Brain pericyte (primary cell): ENCODE measurements around the gene DNAJC5.

Experiments used
- DNase-seq: peaks from one replicate; pipeline ENCODE4 v3.0.0-alpha.2; 2012; ENCODE audit warnings: low read depth, low spot score

Gene DNAJC5

DNA sequence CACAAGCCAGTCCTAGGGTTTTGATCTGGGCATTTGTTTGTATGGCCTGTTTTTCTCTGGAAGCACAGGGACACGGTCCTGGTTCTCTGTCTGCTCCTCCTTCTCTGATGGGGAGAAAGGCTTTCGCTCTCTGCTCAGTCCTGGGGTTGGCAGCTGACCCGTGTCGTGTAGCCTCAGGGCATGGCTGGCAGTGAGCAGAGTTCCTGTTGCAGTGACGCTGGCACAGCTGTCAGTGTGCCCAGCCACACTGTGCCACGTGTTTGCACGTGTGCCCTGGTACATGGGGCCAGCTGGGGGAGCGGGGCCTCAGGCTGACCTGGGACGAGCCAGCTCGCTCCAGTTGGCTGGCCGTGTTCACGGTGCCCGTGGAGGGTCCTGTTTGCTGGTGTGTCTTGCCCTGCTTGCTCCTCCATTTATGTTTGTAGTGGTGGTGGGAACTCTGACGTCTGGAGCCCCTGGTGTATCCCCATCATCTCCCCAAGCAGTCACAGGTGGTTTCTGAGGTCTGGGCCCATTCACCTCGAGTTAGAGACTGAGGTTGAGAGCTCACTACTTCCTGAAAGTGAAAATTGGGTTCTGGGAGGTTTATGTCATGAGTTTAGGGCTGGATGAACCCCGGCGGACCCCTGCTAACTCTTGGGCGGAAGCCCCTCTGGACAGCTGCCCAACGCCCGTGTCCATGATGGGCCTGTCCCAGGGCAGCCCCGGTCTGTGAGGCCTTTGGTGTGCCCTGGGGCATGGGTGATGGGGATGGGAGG lies 10.2 kb upstream of the DNAJC5 start:
- DNase-seq: no peak

DNA sequence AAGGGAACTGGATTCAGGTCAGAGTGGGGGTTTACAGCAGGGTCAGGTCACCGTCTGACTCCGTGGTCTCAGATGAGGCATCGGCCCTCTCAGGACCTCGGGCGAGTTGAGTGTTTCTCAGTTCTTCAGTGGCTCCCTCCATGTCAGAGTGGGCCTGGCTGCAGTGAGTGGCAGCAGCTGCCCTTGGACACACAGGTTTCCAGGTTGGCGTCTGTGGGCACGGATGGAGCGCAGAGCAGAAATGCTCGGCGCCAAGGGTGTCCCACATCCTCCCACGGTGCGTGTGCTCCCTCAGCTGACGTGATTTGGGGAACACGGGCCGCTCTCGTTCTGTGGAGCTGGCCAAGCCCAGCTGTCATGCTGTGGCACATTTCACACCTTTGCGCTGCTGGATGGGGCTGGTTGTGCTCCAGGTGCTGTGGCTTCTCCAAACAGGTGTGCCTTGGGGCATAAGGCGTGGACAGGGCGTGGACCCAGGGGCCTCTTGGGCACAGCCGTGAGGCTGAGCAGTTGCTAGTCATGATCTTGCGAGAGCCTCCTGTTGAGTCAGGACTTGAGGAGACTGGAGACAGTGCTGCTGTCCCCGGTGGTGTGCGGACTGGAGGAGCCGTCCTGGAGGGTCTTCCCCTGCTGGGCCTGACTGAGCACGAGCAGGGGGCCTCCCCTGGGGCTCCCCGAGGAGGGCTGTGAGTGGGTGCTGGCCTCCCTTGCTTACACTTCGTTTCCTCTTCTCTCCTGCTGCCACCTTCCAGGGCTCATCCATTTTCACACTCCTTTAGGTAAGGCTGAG lies 9.5 kb upstream of the DNAJC5 start:
- no peak for DNase-seq

DNA sequence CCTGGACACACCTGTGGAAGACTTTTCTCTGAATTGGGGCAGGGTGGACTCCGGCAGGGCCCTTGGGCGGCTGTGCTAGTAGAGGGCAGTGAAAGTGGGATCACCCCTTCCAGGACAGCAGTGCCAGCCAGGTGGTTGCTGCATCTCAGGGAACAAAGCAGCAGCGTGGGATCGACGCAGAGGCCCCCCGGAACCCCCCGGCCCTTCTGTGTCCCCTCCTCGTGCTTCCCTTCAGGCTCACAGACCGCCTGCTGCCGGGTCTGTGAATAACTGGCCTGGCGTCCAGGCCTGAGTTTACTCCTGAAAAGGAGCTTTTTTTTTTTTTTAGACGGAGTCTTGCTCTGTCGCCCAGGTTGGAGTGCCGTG lies 8.9 kb upstream of the DNAJC5 start:
- no peak for DNase-seq

DNA sequence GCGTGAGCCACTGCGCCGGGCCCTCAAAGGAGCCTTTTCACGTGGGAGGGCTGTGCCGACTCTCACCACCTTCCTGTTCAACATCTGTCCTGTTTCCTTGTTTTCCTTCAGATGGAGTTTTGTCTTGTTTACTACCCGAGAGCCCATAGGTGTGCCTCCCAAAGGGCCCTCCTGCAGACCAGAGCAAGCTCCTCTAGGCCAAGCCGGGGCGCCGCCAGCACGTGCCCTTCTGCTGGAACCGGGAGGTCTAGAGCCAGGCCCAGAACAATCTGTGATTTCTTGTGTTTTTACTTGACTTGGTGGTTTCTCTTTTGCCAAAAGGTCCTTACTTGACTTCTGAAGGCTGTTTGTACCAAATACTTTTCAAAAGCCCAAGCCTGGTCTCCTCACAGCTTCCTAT lies 8.0 kb upstream of the DNAJC5 start:
- DNase-seq: no peak

DNA sequence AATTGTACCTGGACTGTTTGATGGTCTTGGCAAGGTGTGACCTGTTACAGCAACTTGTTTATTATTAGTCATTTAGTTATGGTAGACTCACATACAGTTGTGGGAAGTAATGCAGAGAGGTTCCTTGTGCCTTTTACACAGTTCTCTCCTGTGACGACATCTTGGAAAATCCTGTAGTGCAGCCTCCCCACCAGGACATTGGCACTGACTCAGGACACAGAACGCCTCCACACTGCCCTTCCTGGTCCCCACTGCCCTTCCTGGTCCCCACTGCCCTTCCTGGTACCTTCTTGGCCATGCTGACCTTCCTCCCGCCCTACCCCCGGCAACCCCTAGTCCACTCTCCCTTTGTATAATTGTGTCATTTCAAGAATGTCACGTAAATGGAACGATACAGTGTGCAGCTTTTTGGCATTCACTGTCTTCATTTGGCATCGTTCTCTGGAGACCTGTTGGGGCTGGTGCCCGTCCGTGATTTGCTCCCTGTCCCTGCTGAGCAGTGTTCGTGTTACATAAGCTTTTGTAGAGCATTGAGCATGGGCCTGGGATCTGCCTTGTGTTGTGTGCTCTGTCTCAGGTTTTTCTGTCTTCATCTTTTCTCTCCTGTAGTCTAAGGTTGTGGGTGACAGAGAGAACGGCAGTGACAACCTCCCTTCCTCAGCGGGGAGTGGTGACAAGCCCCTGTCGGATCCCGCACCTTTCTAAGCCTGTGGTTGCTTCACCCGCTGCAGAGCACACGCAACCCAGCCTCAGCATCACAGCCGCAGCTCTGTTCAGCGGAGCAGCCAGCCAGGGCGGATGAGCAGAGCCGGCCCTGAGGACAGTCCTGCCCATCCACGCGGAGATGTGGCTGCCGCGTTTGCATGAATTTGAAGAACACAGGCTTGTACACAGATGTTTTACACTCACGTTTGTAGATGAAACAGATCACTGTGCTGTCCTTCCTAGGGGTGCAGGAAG lies 5.4 kb upstream of the DNAJC5 start:
- DNase-seq: no peak

DNA sequence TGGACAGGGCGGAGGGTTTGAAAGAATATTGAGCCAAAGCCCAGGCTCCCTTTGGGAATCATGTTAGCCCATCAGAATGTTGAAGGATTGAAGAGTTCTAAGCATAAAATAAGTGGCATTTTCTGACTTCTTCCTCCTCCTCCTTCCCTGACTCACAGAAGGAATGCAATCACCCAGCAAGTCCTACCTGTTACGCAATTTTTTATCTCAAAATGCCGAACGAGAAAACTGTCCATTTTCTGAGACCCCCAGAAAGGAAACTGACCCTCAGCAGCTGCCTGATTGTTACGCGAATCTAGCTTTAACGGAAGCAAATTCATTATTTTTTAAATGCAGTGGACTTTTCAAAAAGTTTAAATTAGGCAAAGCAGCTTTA lies 4.7 kb upstream of the DNAJC5 start:
- no peak for DNase-seq

DNA sequence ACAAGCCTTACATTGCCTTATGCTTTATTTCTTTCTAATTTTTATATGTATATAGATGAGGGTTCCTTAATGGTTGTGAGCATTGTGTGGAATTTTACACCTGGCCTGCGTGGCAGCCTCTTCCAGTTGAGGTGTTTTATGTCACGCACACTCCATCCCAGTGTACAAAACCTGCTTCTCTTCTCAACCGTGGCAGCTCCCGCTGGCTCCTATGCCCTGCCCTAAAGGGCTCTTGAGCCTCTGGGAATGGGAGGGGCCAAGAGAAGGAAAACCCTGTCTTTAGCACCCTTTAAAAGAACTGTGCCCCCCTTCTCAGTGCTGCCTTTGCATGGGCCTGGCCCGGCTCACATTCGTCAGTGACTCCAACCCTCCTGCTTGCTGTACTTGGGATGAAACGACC lies 4.3 kb upstream of the DNAJC5 start:
- no peak for DNase-seq

DNA sequence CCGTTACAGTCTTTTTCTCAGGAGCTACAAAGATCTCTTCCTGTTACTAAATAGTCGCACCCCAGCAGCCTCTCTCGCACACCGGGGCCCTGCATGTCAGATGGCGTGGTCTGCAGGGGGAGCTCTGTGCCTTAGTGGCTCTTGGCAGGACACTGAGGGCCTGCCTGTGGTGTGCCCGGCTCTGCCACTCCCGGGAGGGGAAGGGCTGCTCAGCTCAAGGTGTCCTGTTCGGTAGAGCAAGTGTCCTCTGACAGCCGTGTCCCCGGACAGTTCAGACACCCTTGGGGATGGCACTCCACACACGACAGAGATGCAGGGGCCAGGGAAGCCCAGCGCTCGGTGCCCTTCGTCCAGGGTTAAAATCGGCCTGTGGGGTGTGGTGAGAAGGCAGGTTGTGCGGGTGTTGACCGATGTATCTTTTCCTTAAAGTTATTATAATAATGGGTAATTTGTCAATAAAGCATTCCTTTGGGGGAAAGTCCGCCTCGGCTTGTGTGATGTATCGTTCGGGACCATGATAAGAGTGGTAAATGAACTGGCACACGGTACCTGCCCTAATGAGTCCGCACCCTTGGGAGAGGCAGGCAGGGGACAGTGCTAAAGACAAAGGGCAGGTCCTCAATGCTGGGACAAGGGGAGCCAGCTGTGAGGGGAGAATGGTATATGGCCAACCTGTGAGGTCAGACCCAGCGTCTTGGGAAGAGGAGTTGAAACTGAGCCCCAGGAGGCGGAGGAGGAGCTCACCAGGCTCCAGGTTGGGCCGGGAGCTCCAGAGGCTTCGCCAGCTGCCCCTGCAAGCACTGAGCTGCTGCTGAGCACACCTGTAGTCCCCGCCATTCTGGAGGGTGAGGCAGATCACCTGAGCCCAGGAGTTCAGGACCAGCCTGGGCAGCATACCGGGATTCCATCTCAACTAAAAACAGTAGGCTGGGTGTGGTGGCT lies 3.6 kb upstream of the DNAJC5 start:
- no peak for DNase-seq

DNA sequence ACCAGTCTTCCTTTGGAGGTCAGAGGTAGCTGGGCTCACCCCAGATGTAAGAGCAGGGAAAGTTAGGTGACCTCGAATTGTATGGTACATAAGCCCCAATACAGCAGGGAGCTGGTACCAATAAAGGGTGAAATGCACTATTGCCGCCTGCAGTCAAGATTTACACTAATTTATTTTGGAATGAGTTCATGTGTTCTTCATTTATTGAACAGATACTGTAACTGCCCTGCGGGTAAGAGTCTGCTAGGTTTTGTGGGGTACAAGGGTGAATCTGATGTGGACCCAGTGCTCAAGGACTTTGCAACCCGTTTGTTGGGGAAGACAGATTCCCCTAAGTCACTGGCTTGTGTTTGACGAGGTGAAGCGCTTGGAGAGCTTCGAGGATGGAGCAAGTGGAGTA lies 2.5 kb upstream of the DNAJC5 start:
- no peak for DNase-seq

DNA sequence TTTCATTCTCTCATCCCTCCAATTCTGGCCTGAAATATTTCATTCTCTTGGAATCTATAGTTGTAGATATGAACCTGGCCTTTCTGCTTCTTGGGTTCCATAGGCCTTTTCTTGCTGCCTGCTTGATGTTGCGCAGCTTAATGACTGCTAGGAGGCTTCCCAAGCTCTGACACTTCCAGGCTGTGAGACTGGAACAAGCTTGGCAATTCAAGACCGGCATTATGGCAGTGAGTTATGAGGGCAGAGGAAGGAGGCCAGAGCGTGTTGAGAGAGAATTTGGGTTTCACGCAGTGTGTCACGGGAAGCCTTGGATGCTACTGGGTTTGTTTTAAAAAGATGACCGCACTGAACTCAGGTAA lies 948 bp upstream of the DNAJC5 start:
- DNase-seq: no peak

DNA sequence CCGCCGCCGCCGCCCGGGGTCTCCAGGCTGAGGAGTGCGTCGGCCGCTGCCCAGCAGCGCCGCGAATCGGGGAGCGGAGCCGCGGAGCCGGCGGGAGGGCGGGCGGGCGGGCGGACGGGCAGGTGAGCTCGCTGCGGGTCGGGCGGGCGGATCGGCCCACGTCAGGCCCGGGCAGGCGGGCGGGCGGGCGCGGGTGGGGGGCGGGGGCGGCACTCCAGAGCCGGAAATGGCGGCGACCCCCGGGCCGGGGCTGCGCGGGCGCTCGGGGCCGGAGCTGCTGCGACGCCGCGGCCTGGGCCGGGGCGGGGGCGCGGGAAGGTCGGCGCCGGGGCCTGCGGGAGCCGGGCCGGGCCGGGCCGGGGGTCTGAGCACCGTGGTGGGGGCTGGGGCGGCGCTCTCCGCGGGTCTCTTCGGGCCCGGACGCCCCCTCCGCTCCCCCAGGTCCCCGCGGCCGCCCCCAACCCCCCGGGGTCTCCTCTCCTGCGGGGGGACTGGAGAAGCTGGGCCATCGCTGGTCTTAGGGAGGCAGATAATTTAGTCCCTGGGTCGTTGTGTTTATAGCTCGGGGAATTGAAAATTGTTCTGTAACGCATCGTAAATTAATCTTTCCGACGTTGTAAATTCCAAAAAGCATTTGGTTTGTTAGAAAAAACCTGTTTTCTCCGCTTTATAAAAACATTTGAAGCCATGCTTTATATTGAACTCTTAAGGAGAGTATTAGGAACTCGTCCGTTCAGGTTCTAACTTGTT lies 451 bp downstream of the DNAJC5 start:
- no peak for DNase-seq

DNA sequence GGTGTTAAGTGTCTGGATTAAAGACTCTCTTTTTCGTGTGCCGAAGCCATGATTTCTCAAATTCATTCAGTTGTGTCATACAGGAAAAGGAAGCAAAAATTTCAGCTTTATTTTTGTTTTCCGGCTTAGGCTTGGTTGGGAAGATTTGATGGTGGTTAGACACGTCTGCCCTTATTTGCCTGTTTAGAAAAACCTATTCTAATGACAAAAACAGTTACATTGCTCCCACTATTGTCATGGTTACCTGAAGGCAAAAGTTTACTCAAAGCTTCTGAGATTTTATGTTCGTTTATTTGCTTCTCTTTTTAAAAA lies 982 bp downstream of the DNAJC5 start:
- DNase-seq: no peak

DNA sequence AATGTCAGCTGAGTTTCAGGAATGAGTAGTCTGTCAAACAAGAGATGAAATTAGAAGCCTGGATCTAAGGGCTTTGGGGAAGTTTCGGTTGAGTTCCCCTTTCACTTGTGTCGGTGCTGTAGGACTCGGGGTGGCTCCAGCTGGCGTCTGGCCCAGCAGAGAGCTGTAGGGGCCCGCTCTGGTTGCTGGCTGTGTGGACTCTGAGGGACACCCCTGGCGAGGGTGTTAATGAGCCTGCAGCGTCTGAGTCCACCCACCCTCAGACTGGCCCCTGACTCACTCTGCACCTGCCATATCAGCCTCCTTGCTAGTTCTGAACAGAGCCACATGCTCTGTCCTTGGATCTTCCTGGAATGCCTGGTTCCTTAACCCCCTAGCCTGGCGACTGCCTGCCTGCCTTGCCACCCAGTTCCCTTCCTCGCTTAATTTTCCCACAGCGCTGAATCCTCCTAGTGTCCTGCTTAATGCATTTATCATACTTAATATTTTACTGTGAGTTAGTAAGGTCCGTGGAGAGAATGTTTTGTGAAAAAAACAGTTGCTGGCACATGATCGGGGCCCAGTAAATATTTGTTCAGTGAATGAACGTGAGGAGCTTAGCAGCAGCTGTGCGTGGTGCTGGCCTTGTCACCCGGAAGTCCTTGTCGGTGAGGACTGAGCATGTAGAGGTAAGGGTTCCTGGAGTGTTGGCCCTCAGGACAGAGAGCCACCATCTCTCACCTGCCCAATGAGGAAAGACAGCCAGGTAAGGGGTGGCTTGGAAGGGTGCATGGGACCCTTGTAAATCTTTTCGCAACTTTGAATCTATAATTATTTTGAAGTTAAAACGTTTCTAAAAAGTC lies 1.6 kb downstream of the DNAJC5 start:
- DNase-seq: no peak

DNA sequence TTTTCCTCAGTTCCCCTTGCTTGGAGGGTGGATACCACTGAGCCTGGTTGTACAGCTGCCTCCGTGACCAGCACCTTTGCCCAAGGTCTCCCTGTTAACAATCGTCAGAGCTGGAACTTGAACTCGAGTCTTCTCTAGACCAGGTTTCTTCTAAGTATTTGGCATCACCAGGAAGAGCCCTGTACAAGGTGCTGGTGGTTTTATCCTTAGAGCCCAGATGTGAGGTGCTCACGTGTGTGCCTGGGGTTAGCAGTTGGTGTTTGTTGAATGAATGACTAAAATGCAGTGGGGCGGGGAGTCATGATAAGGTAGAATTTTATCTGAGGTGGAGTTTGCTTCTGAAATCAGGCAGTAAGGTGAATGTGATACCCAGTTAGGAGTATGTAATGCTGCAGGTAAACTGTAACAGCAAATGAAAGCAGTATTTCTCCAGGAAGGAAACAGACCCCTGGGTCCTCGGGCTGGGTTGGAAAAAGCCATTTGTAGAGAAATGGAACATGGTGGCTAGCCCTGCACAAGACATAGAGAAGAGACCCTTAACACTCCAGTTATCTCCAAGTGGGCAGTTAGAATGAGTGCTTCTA lies 3.1 kb downstream of the DNAJC5 start:
- no peak for DNase-seq

DNA sequence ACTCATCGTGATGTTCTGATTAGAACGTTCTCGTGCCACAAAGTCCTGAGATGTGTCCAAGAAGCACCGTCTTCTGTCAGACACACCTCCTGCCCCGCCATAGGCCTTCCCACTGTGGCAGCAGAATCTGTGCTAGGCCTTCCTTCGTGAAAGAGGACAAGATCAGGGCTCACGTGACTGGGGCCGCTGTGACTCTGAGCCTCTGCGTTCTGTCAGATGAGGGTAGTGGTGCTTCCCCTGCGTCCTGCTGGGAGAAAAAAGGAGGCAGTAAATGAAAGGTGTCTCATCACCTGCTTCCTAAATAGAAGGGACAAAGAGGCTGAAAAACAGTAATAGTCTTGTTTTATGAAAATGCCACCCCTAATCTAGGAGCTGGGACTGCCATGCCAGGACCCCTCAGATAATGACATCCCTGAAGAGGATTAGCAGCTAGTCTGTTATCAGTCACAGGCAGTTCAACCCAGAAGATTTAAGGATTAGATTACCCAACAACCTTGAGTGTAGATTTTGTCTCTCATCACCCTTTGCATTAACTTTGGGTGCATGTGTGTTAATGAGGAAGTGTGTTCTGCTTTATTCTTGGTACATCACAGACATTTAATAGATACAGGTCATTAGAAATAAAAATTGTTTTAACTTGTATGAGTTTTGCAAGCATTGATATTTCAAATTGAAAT lies 4.1 kb downstream of the DNAJC5 start:
- DNase-seq: no peak

DNA sequence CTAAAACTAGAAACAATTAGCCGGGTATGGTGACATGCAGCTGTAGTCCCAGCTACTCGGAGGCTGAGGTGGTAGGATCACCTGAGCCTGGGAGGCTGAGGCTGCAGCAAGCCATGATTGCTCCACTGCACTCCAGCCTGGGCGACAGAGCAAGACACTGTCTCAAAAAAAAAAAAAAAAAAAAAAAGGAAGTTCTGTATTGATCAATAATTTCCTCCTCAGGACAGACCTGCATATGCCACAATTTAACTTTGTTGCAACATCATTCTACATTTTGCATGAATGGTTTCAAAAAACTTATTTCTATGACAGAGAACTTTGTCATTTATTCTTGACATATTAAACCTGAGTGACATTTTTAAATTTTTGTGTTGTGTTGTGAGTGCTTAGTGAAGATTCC lies 5.5 kb downstream of the DNAJC5 start:
- no peak for DNase-seq

DNA sequence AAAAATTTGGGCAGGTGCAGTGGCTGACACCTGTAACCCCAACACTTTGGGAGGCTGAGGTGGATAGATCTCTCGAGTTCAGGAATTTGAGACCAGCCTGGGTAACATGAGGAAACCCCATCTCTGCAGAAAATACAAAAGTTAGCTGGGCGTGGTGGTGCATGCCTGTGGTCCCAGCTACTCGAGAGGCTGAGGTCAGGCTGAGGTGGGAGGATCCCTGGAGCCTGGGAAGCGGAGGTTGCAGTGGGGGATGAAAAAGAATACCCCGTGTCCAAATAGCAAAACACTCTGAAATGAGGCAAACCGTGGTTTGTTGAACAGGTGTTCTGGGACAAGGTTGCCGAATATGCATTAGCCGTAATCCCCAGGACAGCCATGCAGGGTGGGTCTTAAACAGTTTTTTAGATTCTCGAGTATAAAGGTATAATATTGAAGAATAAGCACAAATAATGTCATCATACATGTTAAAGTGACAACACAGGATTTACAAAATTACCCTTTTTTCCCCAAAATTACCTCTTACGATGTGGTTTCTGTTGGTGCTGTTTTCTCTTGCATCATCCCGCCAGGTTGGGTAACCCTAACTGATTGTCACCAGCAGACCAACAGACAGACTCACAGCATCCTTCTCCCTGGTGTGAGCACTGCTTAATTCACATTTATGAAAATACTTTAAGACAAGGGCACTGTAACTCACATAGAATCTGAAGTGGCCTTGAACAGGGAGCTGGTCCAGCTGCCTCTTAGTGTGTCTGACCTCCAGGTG lies 9.1 kb downstream of the DNAJC5 start:
- no peak for DNase-seq
